Hematopoietic multipotent progenitor cell treated with erythropoietin and hydrocortisone succinate and interleukin-3 and kit ligand, for 17 days (in vitro differentiated cells): ENCODE results near the gene SERPINC1.
"Not testable (repeated sequence)": the region's sequence is repeated elsewhere in the genome, so short reads cannot be mapped to it uniquely, and the experiment has no call there.

Experiments
- DNase-seq: peaks from one replicate; pipeline ENCODE4 v3.0.0-alpha.2; 2015; ENCODE audit warnings: low spot score

Gene SERPINC1

DNA sequence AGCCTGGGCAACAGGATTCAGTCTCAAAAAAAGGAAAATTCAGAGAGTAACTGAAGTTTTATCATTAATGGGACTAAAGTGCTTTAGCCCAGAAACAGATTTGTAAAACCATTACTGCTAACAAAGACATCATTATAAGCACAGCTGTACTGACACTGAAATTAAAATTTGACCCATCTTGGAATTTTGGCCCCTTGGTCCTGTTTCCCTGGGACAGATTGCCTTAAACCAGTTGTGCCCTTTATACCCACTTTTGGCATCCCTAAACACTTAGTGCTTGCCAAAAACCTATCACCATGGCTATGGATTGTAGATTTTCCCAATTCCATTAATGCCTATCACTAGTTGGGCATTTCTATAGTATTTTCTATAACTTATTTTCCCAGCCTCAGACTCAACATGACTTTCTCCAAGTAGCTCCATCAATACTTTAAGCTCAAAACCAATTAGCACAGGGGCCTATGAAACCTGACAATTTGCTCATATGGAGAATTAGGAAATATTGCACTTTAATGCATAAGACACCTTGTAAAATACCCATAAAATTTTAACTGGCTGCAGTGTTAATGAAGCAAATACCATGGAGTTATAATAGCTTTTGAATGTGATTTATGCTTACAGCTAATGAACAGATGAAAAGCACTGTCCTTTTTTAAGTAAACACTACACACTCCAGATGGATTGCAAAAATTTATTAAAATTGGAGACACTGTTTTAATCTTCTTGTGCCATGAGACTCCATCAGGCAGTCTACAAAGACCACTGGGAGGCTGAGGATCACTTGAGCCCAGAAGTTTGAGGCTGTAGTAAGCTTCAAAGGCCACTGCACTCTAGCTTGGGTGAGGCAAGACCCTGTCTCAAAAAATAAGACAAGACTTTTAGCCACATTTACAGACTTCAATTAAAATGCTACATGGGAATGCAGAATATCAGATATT is 53.6 kb downstream of the SERPINC1 start:
- DNase-seq: no peak

DNA sequence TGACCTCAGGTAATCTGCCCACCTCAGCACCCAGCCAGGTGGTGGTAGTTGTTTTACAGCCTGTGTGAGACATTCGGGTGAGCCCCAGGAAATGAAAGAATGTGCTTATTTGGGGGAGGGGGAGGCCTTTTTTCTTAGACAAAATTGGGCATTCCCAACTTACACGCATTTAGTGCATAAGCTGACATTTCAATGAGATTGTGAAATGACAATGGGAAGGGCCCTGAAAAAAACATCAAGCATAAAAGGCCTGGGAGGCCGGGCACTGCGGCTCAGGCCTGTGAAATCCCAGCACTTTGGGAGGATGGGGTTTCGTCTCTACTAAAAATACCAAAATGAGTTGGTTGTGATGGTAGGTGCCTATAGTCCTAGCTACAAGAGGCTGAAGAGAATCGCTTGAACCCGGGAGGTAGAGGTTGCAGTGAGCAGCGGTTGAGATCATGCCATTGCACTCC is 54.3 kb downstream of the SERPINC1 start:
- DNase-seq: no peak

DNA sequence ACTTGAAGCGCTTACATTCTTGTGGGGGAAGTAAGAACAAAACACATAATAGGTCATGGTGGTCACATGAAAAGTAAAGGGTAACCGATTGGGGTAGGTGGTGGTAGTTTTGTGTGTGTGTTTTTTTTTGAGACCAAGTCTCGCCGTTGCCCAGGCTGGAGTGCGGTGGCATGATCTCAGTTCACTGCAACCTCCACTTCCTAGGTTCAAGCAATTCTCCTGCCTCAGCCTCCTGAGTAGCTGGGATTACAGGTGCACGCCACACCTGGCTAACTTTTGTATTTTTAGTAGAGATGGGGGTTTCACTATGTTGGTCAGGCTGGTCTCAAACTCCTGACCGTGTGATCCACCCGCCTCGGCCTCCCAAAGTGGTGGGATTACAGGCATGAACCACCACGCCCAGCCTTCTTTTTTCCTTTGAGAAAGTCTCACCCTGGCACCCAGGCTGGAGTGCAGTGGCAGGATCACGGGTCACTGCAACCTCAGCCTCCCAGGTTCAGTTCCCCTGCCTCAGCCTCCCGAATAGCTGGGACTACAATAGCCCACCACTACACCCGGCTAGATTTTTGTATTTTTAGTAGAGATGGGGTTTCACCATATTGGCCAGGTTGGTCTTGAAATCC is 54.9 kb downstream of the SERPINC1 start:
- DNase-seq: not testable (repeated sequence)

DNA sequence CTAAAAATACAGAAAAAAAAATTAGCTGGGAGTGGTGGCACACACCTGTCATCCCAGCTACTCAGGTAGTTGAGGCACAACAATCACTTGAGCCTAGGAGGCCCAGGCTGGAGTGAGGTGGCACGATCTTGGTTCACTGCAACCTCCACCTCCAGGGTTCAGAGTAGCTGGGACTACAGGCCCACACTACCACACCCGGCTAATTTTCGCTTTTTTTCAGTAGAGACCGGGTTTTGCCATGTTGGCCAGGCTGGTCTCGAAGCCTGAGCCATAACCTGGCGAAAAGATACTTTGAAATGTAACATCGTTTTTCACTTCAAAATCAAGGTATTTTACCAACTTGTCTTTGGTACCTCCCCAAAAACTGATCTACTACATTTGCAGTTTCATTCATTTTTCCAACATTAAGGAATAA is 55.4 kb downstream of the SERPINC1 start:
- DNase-seq: no peak

DNA sequence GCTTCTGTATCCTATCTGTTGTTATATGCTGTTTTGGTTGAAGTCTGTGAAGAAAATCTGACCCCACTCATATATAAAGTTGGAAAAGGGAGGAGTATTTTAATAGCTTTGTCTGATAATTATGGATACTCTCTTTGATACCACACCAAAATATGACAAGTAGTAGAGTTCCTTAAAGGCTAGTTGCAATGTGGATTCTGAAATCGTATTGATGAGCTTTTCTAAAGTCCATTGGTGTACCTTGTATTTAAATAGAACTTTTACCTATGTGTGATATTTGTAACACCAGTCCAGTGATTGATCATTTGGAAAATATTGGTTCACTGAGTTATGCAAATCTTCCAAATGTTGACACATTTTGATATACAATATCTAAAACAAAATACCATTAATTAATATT is 57.1 kb downstream of the SERPINC1 start:
- no peak for DNase-seq

DNA sequence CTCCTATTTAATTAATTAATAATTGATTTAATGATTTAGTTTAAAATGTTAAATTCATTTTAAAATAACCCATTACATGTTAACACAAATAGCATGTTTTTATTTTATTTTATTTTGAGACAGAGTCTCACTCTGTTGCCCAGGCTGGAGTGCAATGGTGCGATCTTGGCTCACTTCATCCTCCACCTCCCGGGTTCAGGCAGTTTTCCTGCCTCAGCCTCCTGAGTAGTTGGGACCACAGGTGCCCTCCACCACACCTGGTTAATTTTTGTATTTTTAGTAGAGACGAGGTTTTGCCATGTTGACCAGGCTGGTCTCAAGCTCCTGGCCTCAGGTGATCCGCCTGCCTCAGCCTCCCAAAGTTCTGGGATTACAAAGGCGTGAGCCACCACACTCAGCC is 57.6 kb downstream of the SERPINC1 start:
- DNase-seq: not testable (repeated sequence)

DNA sequence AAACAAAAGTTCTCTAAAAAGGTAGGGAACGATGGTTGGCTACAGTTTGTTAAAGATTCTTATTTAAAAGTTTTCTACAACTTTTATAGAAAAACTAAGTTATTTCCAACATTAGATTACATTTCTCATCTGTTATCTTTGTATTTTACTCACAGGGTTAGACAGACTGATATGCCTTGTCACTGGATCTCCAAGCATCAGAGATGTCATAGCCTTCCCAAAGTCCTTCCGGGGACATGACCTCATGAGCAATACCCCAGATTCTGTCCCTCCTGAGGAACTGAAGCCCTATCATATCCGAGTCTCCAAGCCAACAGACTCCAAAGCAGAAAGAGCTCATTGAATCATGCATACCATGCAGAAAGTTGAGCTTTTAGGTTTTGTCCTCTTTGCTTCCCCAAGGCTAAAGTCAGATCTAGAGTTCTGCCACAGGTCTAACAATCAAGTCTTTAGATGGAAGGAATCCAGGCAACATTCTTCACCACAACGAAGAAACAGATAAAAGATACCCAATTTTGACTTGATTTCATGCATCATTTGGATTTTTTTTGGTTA is 59.7 kb downstream of the SERPINC1 start:
- DNase-seq: no peak

DNA sequence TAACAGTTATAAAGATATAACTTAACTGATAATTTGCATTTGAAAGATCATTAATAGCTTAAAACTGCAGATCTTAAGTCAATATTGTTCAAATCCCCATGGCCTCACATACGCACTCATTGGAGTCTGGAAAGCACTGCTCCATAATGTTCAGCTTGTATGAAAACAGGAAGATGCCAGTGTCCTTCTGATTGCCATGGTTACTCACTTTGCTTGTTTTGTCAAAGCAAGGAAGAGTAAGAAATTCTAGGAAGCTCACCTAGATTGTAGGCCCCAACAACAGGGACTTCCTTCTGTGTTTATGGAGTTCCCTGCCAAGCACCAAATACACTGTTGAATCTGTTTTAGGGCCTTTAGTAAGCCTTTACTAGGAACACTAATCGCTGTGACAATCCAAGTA is 60.2 kb downstream of the SERPINC1 start:
- DNase-seq: no peak

DNA sequence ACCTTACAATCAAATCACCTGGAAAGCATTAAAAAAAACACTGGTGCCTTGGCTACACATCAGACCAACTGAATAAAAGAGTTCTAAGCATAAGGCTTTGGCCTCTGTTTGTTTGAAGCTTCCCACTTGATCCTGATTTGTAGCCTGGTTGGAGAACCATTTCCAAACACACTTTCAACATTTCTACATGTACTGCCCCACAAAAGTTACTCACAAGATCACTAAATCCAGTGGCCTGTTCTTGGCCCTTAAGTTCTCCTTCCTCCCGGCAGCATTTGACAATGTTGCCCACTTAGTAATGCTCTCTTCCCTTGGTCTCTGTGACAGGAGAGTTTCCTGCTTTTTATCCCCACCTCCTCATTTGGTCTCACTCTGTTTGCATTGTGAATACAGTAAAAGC is 61.1 kb downstream of the SERPINC1 start:
- no peak for DNase-seq
